GM19043 (cell line): ENCODE data around the gene LYZ.
"Not testable (repeated sequence)": the region's sequence is repeated elsewhere in the genome, so short reads cannot be mapped to it uniquely, and the experiment has no call there.

Source experiments
- ATAC-seq: cut with Tn5 transposase; IDR thresholded peaks from one replicate; pipeline ENCODE4 v1.9.1; 2021; ENCODE audit warnings: low read depth; ENCODE audit not compliant: unreplicated experiment

The LYZ gene

DNA sequence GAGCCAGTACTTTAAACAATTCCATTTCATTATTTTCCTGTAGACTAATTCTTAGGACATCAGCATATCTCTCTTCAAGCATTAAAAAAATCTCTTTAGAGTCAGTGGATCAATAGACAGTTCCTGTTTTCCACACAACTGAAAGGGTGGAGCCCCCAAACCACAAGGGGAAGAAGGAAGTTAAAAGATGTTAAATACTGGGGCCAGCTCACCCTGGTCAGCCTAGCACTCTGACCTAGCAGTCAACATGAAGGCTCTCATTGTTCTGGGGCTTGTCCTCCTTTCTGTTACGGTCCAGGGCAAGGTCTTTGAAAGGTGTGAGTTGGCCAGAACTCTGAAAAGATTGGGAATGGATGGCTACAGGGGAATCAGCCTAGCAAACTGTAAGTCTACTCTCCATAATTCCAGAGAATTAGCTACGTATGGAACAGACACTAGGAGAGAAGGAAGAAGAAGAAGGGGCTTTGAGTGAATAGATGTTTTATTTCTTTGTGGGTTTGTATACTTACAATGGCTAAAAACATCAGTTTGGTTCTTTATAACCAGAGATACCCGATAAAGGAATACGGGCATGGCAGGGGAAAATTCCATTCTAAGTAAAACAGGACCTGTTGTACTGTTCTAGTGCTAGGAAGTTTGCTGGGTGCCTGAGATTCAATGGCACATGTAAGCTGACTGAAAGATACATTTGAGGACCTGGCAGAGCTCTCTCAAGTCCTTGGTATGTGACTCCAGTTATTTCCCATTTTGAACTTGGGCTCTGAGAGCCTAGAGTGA, at the start of gene LYZ:
LYZ (plus strand) TSS at position 220 of the 777 bp plus-strand sequence; CDS start at position 248, 28 bp downstream.
- ATAC-seq, result no peak

GRCh38 chr12:69298947-69299346, 49.2 kb upstream of the LYZ start:
- no peak for ATAC-seq

DNA sequence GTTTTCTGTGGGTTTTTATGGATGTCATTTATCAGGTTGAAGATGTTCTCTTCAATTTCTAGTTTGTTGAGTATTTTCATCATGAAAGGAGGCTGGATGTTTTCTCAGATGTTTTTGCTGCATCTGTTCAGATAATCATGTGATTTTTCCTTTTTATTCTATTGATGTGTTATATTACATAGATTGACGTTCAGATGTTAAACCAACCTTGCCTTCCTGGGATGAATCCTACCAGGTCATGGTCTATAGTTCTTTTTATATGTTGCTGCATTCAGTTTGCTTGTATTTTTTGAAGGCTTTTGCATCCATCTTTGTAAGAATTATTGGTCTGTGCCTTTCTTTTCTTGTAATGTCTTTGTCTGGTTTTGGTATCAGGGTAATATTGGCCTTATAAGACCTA, 43.9 kb upstream of the LYZ start:
- no peak for ATAC-seq

DNA sequence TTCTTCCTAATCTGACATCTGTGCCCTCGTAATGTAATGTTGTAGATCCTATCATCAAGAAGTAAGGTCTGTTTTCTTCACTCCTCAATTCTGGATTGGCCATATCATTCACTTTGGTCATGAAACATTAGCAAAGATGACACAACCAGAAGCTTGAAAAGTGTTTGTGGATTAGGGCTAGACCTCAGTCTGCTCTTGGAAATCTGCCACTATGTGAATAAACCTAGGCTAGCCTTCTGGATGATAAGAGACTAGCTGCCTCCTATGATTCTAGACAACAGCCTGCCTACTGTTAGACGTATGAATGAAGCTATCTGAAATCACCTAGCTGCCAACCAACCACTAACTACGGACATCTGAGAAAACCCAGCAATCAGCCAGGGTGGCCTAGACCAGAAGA, 38.7 kb upstream of the LYZ start:
- no peak for ATAC-seq

DNA sequence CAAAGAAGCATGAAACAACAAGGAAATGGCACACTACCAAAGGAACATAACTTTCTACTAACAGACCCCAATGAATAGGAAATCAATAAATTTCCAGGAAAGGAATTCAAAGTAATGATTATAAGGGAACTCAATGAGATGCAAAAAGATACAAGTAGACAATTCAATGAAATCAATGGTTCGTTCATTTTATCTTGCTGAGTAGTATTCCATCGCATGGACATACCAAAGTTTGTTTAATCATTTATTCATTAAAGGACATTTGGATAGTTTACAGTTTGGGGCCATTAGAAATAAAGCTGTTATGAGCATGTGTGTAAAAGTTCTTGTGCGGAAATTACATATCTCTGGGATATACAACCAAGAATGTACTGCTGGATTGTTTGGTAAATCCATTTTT, 35.0 kb upstream of the LYZ start:
- no peak for ATAC-seq

DNA sequence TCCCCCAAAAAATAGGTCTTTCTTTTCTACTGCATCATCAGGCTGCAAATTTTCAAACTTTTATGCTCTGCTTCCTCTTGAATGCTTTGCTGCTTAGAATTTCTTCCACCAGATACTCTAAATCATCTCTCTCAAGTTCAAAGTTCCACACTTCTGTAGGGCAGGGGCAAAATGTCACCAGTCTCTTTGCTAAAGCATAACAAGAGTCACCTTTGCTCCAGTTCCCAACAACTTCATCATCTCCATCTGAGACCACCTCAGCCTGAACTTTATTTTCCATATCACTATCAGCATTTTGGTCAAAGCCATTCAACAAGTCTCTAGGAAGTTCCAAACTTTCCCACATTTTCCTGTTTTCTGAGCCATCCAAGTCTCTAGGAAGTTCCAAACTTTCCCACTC, 31.4 kb upstream of the LYZ start:
- not testable (repeated sequence) for ATAC-seq

- not testable (repeated sequence) for ATAC-seq
These were observed 30.9 kb upstream of the LYZ start for GRCh38 chr12:69317233-69317632.

DNA sequence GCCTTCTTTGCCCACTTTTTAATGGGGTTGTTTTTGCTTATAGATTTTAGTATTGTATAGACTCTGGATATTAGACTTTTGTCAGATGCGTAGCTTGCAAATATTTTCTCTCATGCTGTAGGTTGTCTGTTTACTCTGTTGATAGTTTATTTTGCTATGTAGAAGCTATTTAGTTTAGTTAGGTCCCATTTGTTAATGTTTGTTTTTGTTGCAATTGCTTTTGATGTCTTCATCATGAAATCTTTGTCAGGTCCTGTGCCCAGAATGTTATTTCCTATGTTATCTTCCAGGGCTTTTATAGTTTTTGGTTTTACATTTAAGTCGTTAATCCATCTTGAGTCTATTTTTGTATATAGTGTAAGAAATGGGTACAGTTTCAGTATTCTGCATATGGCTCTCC, 30.0 kb upstream of the LYZ start:
- no peak for ATAC-seq

GRCh38 chr12:69321351-69321750, 26.8 kb upstream of the LYZ start:
- ATAC-seq, result no peak

GRCh38 chr12:69324797-69325466, 23.2 kb upstream of the LYZ start:
- ATAC-seq, result peak; percentile 93

DNA sequence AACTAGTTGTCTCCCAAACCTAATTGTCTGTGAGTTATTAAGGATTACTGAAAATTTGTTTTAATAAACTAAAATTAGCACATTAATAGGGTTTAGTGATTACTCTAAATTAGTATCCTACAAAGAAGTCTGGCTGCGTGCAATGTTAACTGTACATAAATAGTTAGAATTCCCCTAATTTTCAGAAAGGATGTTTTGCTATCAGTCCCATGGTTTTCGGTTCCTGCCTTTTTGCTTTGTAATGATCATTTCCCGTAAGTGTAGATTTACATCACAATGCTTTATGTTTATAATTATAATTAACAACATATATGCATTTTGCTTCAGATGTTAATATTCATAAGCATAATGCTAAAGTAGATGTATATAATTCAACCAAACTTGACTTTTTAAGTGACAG, 19.8 kb upstream of the LYZ start:
- no peak for ATAC-seq

DNA sequence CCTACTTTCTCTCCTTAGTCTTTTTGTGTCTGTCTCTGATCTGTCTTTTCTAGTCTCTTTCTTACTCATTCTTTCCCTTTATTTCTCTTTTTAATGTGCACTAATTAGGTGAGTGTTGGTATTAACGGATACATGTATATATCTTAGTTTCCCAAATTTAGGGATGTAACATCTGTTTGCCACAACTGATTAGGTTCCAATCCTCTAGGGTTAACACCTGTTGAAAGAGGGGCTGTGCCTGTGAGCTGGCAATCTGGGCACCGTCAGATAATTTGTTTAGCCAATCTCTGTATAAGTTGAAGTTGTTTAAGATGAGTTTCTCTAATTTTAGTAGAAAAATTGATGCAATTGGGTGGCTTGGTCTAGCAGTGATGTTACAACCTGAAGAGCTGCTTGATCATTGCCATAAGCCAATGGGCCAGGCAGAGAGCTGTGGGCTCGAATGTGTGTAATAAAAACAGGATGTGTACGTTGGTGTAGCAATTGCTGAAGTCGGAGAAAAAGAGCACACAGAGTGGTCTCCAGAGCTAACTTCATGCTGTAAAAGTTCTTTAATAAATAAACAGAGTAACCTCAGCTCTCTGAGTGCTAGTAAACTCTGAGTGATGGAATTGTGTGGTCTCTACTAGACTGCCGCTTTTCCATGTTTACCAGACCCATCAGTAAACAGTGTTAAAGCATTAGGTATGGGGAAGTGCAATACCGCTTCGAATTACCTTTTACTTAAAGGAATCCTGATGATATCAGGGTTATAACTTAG, 18.3 kb upstream of the LYZ start:
- no peak for ATAC-seq

- peak; percentile 81 for ATAC-seq
These were observed 17.4 kb upstream of the LYZ start for GRCh38 chr12:69330475-69331473.

DNA sequence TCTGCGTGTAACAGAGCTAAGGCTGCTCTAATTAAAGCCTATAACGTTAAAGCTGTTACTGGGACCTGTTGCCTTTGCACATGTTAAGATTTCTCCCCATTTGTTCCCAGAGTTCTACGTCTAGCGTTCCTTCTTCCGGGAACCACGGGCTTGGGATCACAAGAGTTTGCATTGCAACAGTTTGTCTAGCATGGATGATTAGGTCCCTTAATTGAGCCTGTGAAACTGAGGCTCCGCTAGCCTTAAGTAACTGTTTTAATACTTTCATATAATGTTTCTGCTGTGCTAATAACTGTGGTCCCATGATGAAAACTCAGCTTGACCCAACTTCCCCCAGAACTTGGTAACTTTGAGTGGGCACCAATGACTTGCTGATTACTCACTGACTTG, 16.7 kb upstream of the LYZ start:
- no peak for ATAC-seq

- ATAC-seq, result no peak
These were observed 16.1 kb upstream of the LYZ start for GRCh38 chr12:69331909-69332684.

- no peak for ATAC-seq
These were observed 15.3 kb upstream of the LYZ start for GRCh38 chr12:69332815-69333358.

- ATAC-seq, result no peak
These were observed 14.0 kb upstream of the LYZ start for GRCh38 chr12:69334158-69334557.

DNA sequence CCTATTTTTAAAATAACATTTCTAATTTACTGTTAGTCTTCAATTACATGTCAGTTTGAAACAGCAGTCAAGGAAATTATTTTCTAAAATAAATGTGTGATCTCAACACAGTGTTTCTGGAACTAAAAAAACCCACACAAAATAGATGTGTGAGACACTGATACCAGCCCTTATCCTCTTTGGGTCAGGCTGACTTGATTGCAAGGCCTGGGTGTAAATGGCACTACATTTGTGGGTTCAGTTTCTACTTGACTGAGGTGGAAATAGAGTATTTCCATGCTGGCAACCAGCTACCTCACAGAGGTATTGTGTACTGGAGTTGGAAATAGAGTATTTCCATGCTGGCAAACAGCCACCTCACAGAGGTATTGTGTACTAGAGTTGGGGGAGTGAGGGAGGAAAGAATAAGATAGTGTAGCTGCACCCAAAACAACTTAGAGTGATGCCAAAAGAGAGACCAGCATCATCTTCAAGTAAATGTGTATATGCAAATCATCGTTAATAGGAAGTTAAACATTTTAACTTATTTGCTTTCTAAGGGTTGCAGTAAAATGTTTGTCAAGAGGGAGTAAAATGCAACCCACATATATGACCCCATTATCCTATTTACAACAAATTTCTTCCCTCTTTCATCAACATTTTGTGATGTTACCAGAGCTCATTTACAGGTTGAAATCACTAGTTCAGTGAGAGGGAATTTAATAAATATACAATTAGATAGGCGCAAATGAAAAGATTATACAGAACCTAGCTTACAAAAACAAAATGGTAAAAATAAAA, 10.7 kb upstream of the LYZ start:
- ATAC-seq, result no peak
